ENCODE results near the gene KCND3. TPM values are rescaled to one million over a fixed set of nuclear protein-coding genes. Genes with fewer than 3 reads are reported as not detected.

Gene KCND3
- 0.17 TPM for polyA plus RNA-seq (2013, experiment 1 of 2)
- 0.14 TPM for polyA plus RNA-seq (2013, experiment 2 of 2)

DNA sequence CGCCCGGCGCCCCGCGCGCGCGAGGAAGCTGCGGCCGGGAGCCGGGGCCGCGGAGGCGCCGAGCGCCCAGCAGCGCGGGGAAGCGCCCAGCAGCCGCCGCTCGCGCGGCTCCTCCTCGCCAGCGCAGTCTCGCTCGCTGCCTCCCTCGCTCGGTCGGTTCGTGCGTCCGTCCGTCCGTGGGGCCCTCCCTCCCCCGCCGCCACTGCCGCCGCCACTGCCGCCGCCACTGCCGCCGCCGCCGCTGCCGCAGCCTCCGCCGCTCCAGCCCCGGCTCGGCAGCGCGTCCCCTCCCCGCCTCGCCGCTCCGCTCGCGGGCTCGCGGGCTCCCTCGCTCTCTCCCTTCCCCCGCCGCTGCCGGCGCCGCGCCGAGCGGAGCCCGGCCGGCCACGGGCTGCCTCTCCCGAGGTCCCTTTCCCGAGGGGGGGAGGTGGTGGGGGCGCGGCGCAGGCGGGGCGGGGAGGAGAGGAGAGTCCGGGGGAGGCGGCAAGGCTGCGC is at the start of gene KCND3:
Gene KCND3 (minus strand): TSS at position 138 of the 495 bp plus-strand sequence.
- H3K18ac ChIP-seq (ENCODE audit: low read length), result peak within 1 kb of the TSS; percentile 89
- H2BK12ac ChIP-seq (ENCODE audit: low read length), result peak within 1 kb of the TSS; percentile 76
- H3K14ac ChIP-seq (ENCODE audit: low read length), result peak within 1 kb of the TSS; percentile 64
- H3K36me3 ChIP-seq (replicated peaks in 1 of 2; ENCODE audit: control insufficient read depth in 2 of 2, insufficient read depth in 2 of 2, low read length in 2 of 2), result no peaks in the 10 kb centered on the region
- peak within 1 kb of the TSS; percentile 30 for H2AK5ac ChIP-seq (ENCODE audit: low read depth, low read length)
- peaks cover 13 to 88% (median 37%) of the 10 kb centered on the region in 3 experiments for H3K27me3 ChIP-seq (ENCODE audit: control insufficient read depth in 3 of 3, insufficient read depth in 3 of 3, low read depth in 1 of 3, low read length in 3 of 3)
- DNase-seq (ENCODE audit: low spot score), result peak; percentile 36
- WGBS, 2 donors (ENCODE audit: extremely low coverage in 2 of 2, insufficient read length in 2 of 2, insufficient replicate concordance in 1 of 2), result no CpG with 5 or more reads among the region's 83 CpGs
- H3K4me1 ChIP-seq (ENCODE audit: control insufficient read depth in 2 of 2, insufficient read depth in 1 of 2, low read depth in 1 of 2, low read length in 2 of 2), result peaks cover 4 to 8% of the 10 kb centered on the region in 2 donors
- H3K4me2 ChIP-seq (ENCODE audit: insufficient read depth, low read length, poor library complexity, severe bottlenecking), result peak within 1 kb of the TSS; percentile 100
- peak within 1 kb of the TSS; percentile 91 for H3K9ac ChIP-seq (ENCODE audit: low read depth, low read length, poor library complexity)
- H2BK5ac ChIP-seq (ENCODE audit: low read length), result peak within 1 kb of the TSS; percentile 2
- H4K8ac ChIP-seq (ENCODE audit: low read depth, low read length), result no peak within 1 kb of the TSS
- no peak within 1 kb of the TSS for H4K91ac ChIP-seq (ENCODE audit: low read depth, low read length, poor library complexity)
- H3K23ac ChIP-seq (ENCODE audit: low read depth, low read length, poor library complexity), result peak within 1 kb of the TSS; percentile 61
- H2BK15ac ChIP-seq (ENCODE audit: low read length), result no peak within 1 kb of the TSS
- H3K9me3 ChIP-seq (replicated peaks in 1 of 2; ENCODE audit: control insufficient read depth in 2 of 2, insufficient read depth in 1 of 2, low read depth in 1 of 2, low read length in 2 of 2), result no peaks in the 10 kb centered on the region
- peak within 1 kb of the TSS; percentile 55 for H3K4ac ChIP-seq (ENCODE audit: low read length)
- H2AFZ ChIP-seq (ENCODE audit: low read length), result peak within 1 kb of the TSS; percentile 77
- H2BK120ac ChIP-seq (ENCODE audit: low read depth, low read length), result no peak within 1 kb of the TSS
- no peak within 1 kb of the TSS for H3K27ac ChIP-seq (replicated peaks; ENCODE audit: low read length)
- H3K79me1 ChIP-seq (ENCODE audit: low read depth, low read length), result no peaks in the 10 kb centered on the region
- peak within 1 kb of the TSS; percentile 42 to 78 for H3K4me3 ChIP-seq (ENCODE audit: low read length in 2 of 2)

DNA sequence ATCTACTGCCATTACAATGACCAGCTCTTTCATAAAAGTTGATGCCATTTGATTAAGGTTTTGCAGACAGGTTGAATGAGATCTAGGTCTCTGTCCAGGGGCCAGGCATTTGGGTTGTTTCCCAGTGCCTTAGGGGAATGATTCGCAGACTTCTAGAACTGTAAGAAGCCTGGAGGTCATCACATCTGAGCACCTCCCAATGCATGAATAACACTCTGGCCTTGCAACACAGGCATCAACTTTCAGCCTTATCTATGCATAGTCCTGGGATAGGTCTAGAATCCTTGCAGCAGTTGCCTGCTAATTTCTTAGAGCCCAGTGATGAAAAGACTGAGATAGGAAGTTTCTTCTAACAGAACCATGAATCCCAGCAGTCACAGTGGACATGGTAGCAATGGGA is 44.8 kb upstream of the KCND3 start:
- H2BK120ac ChIP-seq (ENCODE audit: low read depth, low read length), result no peak overlapping the region
- H2BK15ac ChIP-seq (ENCODE audit: low read length), result no peak overlapping the region
- H2AFZ ChIP-seq (ENCODE audit: low read length), result no peak overlapping the region
- no peak for DNase-seq (ENCODE audit: low spot score)
- no peak overlapping the region for H3K23ac ChIP-seq (ENCODE audit: low read depth, low read length, poor library complexity)
- no peak overlapping the region for H2BK5ac ChIP-seq (ENCODE audit: low read length)
- H3K4me2 ChIP-seq (ENCODE audit: insufficient read depth, low read length, poor library complexity, severe bottlenecking), result no peak overlapping the region
- no peaks in the 10 kb centered on the region for H3K36me3 ChIP-seq (replicated peaks in 1 of 2; ENCODE audit: control insufficient read depth in 2 of 2, insufficient read depth in 2 of 2, low read length in 2 of 2)
- no peak overlapping the region for H3K18ac ChIP-seq (ENCODE audit: low read length)
- WGBS, 2 donors (ENCODE audit: extremely low coverage in 2 of 2, insufficient read length in 2 of 2, insufficient replicate concordance in 1 of 2), result no CpG with 5 or more reads among the region's 1 CpG
- no peak overlapping the region for H3K9ac ChIP-seq (ENCODE audit: low read depth, low read length, poor library complexity)
- H3K9me3 ChIP-seq (replicated peaks in 1 of 2; ENCODE audit: control insufficient read depth in 2 of 2, insufficient read depth in 1 of 2, low read depth in 1 of 2, low read length in 2 of 2), result no peaks in the 10 kb centered on the region
- no peak overlapping the region for H3K27ac ChIP-seq (replicated peaks; ENCODE audit: low read length)
- no peaks in the 10 kb centered on the region for H3K4me1 ChIP-seq (ENCODE audit: control insufficient read depth in 2 of 2, insufficient read depth in 1 of 2, low read depth in 1 of 2, low read length in 2 of 2)
- no peak overlapping the region for H4K91ac ChIP-seq (ENCODE audit: low read depth, low read length, poor library complexity)
- no peak overlapping the region for H3K4me3 ChIP-seq (ENCODE audit: low read length in 2 of 2)
- H3K27me3 ChIP-seq (ENCODE audit: control insufficient read depth in 3 of 3, insufficient read depth in 3 of 3, low read depth in 1 of 3, low read length in 3 of 3), result peaks cover 0 to 9% (median 0%) of the 10 kb centered on the region in 3 experiments
- H3K4ac ChIP-seq (ENCODE audit: low read length), result no peak overlapping the region
- no peak overlapping the region for H3K14ac ChIP-seq (ENCODE audit: low read length)
- no peak overlapping the region for H2AK5ac ChIP-seq (ENCODE audit: low read depth, low read length)
- no peak overlapping the region for H4K8ac ChIP-seq (ENCODE audit: low read depth, low read length)
- H3K79me1 ChIP-seq (ENCODE audit: low read depth, low read length), result no peaks in the 10 kb centered on the region
- no peak overlapping the region for H2BK12ac ChIP-seq (ENCODE audit: low read length)

DNA sequence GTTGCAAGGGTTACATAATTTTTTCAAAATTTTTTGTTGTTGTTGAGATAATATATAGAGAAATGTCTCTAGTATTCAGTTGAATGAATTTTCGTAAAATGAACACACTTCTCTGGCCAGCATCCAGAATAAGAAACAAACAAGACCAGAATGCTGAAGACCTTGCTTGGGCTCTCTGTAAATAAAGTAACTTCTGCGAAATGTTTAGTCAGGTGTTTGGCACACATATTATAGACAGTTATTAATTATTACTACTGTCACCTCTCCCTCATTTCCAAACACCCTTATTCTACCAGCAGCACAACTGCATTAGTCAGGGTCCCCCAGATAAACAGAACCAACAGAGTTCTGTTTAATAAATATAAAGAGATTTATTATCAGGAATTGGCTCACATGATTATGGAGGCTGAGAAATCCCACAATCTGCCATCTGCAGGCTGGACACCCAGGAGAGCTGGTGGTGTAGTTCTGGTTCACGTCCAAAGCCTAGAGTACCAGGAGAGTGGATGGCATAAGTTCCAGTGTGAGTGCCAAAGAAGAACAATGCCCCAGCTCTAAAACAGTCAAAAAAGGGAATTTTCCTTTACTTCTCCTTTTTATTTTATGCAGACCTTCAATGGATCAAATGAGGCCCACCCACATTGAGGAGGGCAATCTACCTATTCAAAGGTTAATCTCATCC is 44.1 kb upstream of the KCND3 start:
- H2BK12ac ChIP-seq (ENCODE audit: low read length), result no peak overlapping the region
- H3K23ac ChIP-seq (ENCODE audit: low read depth, low read length, poor library complexity), result no peak overlapping the region
- H3K4me1 ChIP-seq (ENCODE audit: control insufficient read depth in 2 of 2, insufficient read depth in 1 of 2, low read depth in 1 of 2, low read length in 2 of 2), result no peaks in the 10 kb centered on the region
- no peak overlapping the region for H3K4me3 ChIP-seq (ENCODE audit: low read length in 2 of 2)
- no peak overlapping the region for H3K14ac ChIP-seq (ENCODE audit: low read length)
- H2BK5ac ChIP-seq (ENCODE audit: low read length), result no peak overlapping the region
- H2BK120ac ChIP-seq (ENCODE audit: low read depth, low read length), result no peak overlapping the region
- no peaks in the 10 kb centered on the region for H3K9me3 ChIP-seq (replicated peaks in 1 of 2; ENCODE audit: control insufficient read depth in 2 of 2, insufficient read depth in 1 of 2, low read depth in 1 of 2, low read length in 2 of 2)
- H3K9ac ChIP-seq (ENCODE audit: low read depth, low read length, poor library complexity), result no peak overlapping the region
- H2AK5ac ChIP-seq (ENCODE audit: low read depth, low read length), result no peak overlapping the region
- H2BK15ac ChIP-seq (ENCODE audit: low read length), result no peak overlapping the region
- no peaks in the 10 kb centered on the region for H3K36me3 ChIP-seq (replicated peaks in 1 of 2; ENCODE audit: control insufficient read depth in 2 of 2, insufficient read depth in 2 of 2, low read length in 2 of 2)
- WGBS, 2 donors (ENCODE audit: extremely low coverage in 2 of 2, insufficient read length in 2 of 2, insufficient replicate concordance in 1 of 2), result no CpG with 5 or more reads among the region's 3 CpGs
- no peak overlapping the region for H3K27ac ChIP-seq (replicated peaks; ENCODE audit: low read length)
- no peak overlapping the region for H4K8ac ChIP-seq (ENCODE audit: low read depth, low read length)
- H3K18ac ChIP-seq (ENCODE audit: low read length), result no peak overlapping the region
- H4K91ac ChIP-seq (ENCODE audit: low read depth, low read length, poor library complexity), result no peak overlapping the region
- no peak overlapping the region for H2AFZ ChIP-seq (ENCODE audit: low read length)
- H3K79me1 ChIP-seq (ENCODE audit: low read depth, low read length), result no peaks in the 10 kb centered on the region
- DNase-seq (ENCODE audit: low spot score), result no peak
- peaks cover 0 to 9% (median 0%) of the 10 kb centered on the region in 3 experiments for H3K27me3 ChIP-seq (ENCODE audit: control insufficient read depth in 3 of 3, insufficient read depth in 3 of 3, low read depth in 1 of 3, low read length in 3 of 3)
- no peak overlapping the region for H3K4me2 ChIP-seq (ENCODE audit: insufficient read depth, low read length, poor library complexity, severe bottlenecking)
- no peak overlapping the region for H3K4ac ChIP-seq (ENCODE audit: low read length)

DNA sequence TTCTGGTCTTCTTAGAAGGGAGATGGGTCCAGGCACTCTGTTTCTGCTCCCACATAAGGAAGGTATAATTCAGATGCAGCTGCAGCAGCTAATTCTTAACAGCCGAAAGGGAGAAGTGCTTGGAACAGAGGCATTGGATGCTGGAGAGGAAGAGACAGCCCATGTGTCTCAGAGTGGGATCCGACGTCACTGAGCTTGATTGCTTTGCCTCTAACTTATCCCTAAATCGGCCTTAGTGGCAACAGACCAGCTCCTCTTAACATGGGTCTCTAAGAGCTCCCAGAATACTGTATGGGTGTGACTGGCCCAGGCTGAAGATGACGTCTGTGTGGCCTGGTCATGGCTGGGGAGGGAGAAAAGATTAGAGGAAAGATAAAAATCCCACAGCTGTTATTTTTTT is 40.7 kb upstream of the KCND3 start:
- H2AK5ac ChIP-seq (ENCODE audit: low read depth, low read length), result no peak overlapping the region
- H3K4ac ChIP-seq (ENCODE audit: low read length), result no peak overlapping the region
- H3K4me2 ChIP-seq (ENCODE audit: insufficient read depth, low read length, poor library complexity, severe bottlenecking), result no peak overlapping the region
- no CpG with 5 or more reads among the region's 5 CpGs for WGBS, 2 donors (ENCODE audit: extremely low coverage in 2 of 2, insufficient read length in 2 of 2, insufficient replicate concordance in 1 of 2)
- no peak overlapping the region for H3K9ac ChIP-seq (ENCODE audit: low read depth, low read length, poor library complexity)
- H3K27ac ChIP-seq (replicated peaks; ENCODE audit: low read length), result no peak overlapping the region
- H3K9me3 ChIP-seq (replicated peaks in 1 of 2; ENCODE audit: control insufficient read depth in 2 of 2, insufficient read depth in 1 of 2, low read depth in 1 of 2, low read length in 2 of 2), result no peaks in the 10 kb centered on the region
- H3K4me1 ChIP-seq (ENCODE audit: control insufficient read depth in 2 of 2, insufficient read depth in 1 of 2, low read depth in 1 of 2, low read length in 2 of 2), result peaks cover 0 to 9% of the 10 kb centered on the region in 2 donors
- no peak for DNase-seq (ENCODE audit: low spot score)
- no peak overlapping the region for H2BK12ac ChIP-seq (ENCODE audit: low read length)
- no peaks in the 10 kb centered on the region for H3K36me3 ChIP-seq (replicated peaks in 1 of 2; ENCODE audit: control insufficient read depth in 2 of 2, insufficient read depth in 2 of 2, low read length in 2 of 2)
- no peaks in the 10 kb centered on the region for H3K79me1 ChIP-seq (ENCODE audit: low read depth, low read length)
- no peak overlapping the region for H2BK5ac ChIP-seq (ENCODE audit: low read length)
- peaks cover 0 to 14% (median 0%) of the 10 kb centered on the region in 3 experiments for H3K27me3 ChIP-seq (ENCODE audit: control insufficient read depth in 3 of 3, insufficient read depth in 3 of 3, low read depth in 1 of 3, low read length in 3 of 3)
- no peak overlapping the region for H2BK120ac ChIP-seq (ENCODE audit: low read depth, low read length)
- H3K23ac ChIP-seq (ENCODE audit: low read depth, low read length, poor library complexity), result no peak overlapping the region
- H3K14ac ChIP-seq (ENCODE audit: low read length), result no peak overlapping the region
- no peak overlapping the region for H3K4me3 ChIP-seq (ENCODE audit: low read length in 2 of 2)
- no peak overlapping the region for H4K91ac ChIP-seq (ENCODE audit: low read depth, low read length, poor library complexity)
- H4K8ac ChIP-seq (ENCODE audit: low read depth, low read length), result no peak overlapping the region
- H3K18ac ChIP-seq (ENCODE audit: low read length), result no peak overlapping the region
- H2BK15ac ChIP-seq (ENCODE audit: low read length), result no peak overlapping the region
- no peak overlapping the region for H2AFZ ChIP-seq (ENCODE audit: low read length)

Measured in neuronal stem cell (in vitro differentiated cells).